Esophagus squamous epithelium (tissue), 5 donors: Measurements from ENCODE around the gene PCED1A. TPM values are rescaled to one million over a fixed set of nuclear protein-coding genes. Genes with fewer than 3 reads are reported as not detected.
"Not testable (repeated sequence)": the region's sequence is repeated elsewhere in the genome, so short reads cannot be mapped to it uniquely, and the experiment has no call there.

Experiments
- DNase-seq: peaks from one replicate; lab custom pipeline; 2025; lab: John Stamatoyannopoulos, UW
- H3K27ac ChIP-seq, 4 donors: fragments of 200-600 bp; sonication (generic); one replicate each; pipeline ENCODE4 v1.5.1; 2016 to 2019; ENCODE audit warnings: mild to moderate bottlenecking in 1 of 4
- H3K27me3 ChIP-seq, 4 donors: fragments of 200-600 bp; sonication (generic); 1 replicate in 3 of 4; 2 replicates in 1 of 4; pipeline versions ENCODE4 v1.5.1 to v1.6.0; 2017 to 2021; ENCODE audit warnings: antibody characterized with exemption in 1 of 4
- H3K36me3 ChIP-seq, 3 donors: fragments of 200-600 bp; sonication (generic); one replicate each; pipeline ENCODE4 v1.5.1; 2016 to 2019
- H3K4me1 ChIP-seq, 3 donors: fragments of 200-600 bp; sonication (generic); one replicate each; pipeline ENCODE4 v1.5.1; 2017 to 2019
- H3K4me3 ChIP-seq, 4 donors: fragments of 200-600 bp; sonication (generic); 1 replicate in 3 of 4; 2 replicates in 1 of 4; pipeline ENCODE4 v1.5.1; 2016 to 2019; ENCODE audit warnings: mild to moderate bottlenecking in 2 of 4, moderate library complexity in 1 of 4
- H3K9me3 ChIP-seq, 3 donors: fragments of 200-600 bp; sonication (generic); one replicate each; pipeline ENCODE4 v1.5.1; 2016 to 2019
- POLR2A ChIP-seq, 4 donors: fragments of 450-650 bp; IDR thresholded peaks; one replicate each; pipeline ENCODE4 v1.6.1; 2017; ENCODE audit warnings: antibody characterized with exemption in 4 of 4, mild to moderate bottlenecking in 4 of 4, moderate library complexity in 3 of 4
- WGBS, 2 donors: methylation state at CpG; one replicate each; pipeline ENCODE4 v1.1.5; 2018; 5-methylcytosine and 5-hydroxymethylcytosine counted together
- intact Hi-C: fragments of 100-400 bp; cut with DNase I; formaldehyde crosslinking; loops from one replicate; pipeline ENCODE4 v1.15.0; 2022
- total RNA-seq, 4 donors: library from RNA; depleted of rRNA; stranded (reverse); fragments of >200 nt; gene quantifications; one replicate each; pipeline ENCODE4 v1.1.0, GENCODE V29; 2016
- TF ChIP-seq, protein P1 (sequence below), 6 experiments: fragments of 450-650 bp in 4 of 6; fragments of 200-600 bp in 2 of 6; sonication (generic) in 2 of 6; IDR thresholded peaks; one replicate each; pipeline ENCODE4 v1.5.1; 2016 to 2019; ENCODE audit warnings: antibody characterized with exemption in 6 of 6, mild to moderate bottlenecking in 4 of 6, moderate library complexity in 4 of 6
- donor health status: DM: yes; HTN: yes; CAD: no.

PCED1A gene
- total RNA-seq, 4 donors from 2014 or later, result 9.0 to 25.6 (median 16.6) TPM

DNA sequence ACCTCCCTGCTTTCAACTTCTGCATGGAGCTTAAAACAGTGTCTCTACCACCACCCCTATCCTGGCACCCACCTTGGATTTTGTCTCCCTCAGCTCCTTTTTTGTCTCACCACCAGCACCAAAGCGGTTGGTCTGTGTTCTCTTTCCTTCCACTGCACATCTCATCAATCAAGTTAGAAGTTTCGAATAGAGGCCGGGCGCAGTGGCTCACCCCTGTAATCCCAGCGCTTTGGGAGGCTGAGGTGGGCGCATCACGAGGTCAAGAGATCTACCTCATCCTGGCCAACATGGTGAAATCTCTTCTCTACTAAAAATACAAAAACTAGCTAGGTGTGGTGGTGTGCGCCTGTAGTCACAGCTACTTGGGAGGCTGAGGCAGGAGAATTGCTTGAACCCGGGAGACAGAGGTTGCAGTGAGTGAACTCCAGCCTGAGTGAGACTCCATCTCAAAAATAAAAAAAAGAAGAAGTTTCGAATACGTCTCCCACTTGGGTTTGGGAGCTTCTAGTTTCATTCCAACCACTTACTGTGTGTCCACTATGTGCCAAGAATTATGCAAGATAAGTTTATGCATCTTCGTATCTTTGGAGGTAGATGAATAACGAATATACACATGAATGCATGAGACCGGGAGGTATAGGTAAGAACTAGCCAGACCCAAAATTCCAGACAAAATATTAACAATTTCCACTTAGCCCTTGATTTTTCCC is 5.9 kb downstream of the PCED1A start:
- no peak for DNase-seq
- 86 to 96% methylated on average over 12 to 14 of the region's 14 CpGs for WGBS, 2 donors
- intact Hi-C loops, result no loop called here

DNA sequence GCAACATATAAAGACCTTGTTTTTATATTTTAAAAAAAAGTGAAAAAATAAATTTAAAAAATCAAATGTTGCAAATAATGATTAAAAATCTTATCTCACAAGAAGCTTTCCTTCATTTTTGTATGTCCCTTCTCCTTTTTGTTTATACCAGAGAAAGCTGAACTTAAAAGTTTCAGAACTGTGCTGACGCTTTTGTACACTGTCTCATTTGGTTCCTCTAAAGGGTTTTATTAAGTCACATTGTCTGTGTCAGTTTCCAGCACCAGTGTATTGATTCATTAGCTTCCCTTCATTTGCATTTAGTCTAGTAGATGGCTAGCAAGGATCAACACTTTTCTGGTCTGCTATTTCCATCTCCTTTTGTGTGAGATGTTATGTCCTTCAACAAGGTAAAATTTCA is 6.7 kb downstream of the PCED1A start:
- 81 to 86% methylated on average over 1 of the region's 1 CpG for WGBS, 2 donors
- Histone ChIP-seq H3K27ac (no peak overlapping the region), H3K4me3 (no peak overlapping the region), H3K9me3 (no peaks in the 10 kb centered on the region), H3K27me3 (no peaks in the 10 kb centered on the region), H3K4me1 (peaks cover 0 to 9% (median 6%) of the 10 kb centered on the region in 3 donors), H3K36me3 (peaks cover 0 to 36% (median 0%) of the 10 kb centered on the region in 3 donors)
- intact Hi-C loops, result no loop called here
- TF ChIP-seq, protein P1, sequence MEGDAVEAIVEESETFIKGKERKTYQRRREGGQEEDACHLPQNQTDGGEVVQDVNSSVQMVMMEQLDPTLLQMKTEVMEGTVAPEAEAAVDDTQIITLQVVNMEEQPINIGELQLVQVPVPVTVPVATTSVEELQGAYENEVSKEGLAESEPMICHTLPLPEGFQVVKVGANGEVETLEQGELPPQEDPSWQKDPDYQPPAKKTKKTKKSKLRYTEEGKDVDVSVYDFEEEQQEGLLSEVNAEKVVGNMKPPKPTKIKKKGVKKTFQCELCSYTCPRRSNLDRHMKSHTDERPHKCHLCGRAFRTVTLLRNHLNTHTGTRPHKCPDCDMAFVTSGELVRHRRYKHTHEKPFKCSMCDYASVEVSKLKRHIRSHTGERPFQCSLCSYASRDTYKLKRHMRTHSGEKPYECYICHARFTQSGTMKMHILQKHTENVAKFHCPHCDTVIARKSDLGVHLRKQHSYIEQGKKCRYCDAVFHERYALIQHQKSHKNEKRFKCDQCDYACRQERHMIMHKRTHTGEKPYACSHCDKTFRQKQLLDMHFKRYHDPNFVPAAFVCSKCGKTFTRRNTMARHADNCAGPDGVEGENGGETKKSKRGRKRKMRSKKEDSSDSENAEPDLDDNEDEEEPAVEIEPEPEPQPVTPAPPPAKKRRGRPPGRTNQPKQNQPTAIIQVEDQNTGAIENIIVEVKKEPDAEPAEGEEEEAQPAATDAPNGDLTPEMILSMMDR (IDR thresholded peaks at IDR 0.05), result no peak
- no peak for TF ChIP-seq POLR2A (IDR thresholded peaks at IDR 0.05)
- no peak for DNase-seq

More for the DNA sequence above, 5.9 kb downstream of the PCED1A start:
- no peak overlapping the region for H3K27ac ChIP-seq
- peaks cover 0 to 15% (median 10%) of the 10 kb centered on the region in 3 donors for H3K4me1 ChIP-seq
- no peak for TF ChIP-seq POLR2A (IDR thresholded peaks at IDR 0.05)
- TF ChIP-seq, protein P1 (IDR thresholded peaks at IDR 0.05), result no peak
- peaks cover 0 to 36% (median 0%) of the 10 kb centered on the region in 3 donors for H3K36me3 ChIP-seq
- no peaks in the 10 kb centered on the region for H3K27me3 ChIP-seq
- no peak overlapping the region for H3K4me3 ChIP-seq
- no peaks in the 10 kb centered on the region for H3K9me3 ChIP-seq

DNA sequence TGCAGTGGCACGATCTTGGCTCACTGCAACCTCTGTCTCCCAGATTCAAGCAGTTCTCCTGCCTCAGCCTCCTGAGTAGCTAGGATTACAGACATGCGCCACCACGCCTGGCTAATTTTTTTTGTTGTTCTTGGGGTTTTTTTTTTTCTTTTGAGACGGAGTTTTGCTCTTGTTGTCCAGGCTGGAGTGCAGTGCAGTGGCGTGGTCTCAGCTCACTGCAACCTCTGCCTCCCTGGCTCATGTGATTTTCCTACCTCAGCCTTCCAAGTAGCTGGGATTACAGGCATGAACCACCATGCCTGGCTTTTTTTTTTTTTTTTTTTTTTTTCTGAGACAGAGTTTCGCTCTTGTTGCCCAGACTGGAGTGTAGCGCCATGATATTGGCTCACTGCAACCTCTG is 9.2 kb downstream of the PCED1A start:
- Histone ChIP-seq H3K27me3 (peaks cover 0 to 20% (median 0%) of the 10 kb centered on the region in 4 donors), H3K36me3 (peaks cover 0 to 13% (median 0%) of the 10 kb centered on the region in 3 donors)
- H3K9me3 ChIP-seq, H3K4me1 ChIP-seq, H3K27ac ChIP-seq, DNase-seq, H3K4me3 ChIP-seq, intact Hi-C loops: not testable (repeated sequence)
- WGBS, 2 donors, result 45 to 54% methylated on average over 5 to 6 of the region's 7 CpGs

DNA sequence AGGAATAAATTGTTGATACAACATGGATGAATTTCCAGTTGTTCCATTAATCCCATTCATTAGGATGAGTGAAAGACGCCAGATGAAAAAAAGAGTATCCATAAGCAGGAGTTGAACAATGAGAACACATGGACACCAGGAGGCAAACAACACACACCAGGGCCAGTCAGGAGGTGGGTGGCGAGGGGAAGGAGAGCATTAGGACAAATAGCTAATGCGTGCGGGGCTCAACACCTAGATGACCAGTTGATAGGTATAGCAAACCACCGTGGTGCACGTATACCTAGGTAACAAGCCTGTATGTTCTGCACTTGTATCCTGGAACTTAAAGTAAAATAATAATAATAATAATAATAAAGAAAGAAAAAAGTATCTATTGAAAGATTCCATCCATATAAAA is 11.1 kb downstream of the PCED1A start:
- H3K27ac ChIP-seq, result no peak overlapping the region
- no peak overlapping the region for H3K4me3 ChIP-seq
- H3K9me3 ChIP-seq, result no peaks in the 10 kb centered on the region
- H3K36me3 ChIP-seq, result no peaks in the 10 kb centered on the region
- WGBS, 2 donors, result 64 to 67% methylated on average over 6 of the region's 6 CpGs
- intact Hi-C loops, result no loop called here
- DNase-seq, result no peak
- H3K4me1 ChIP-seq, result peaks cover 0 to 9% (median 6%) of the 10 kb centered on the region in 3 donors
- H3K27me3 ChIP-seq, result peaks cover 0 to 26% (median 0%) of the 10 kb centered on the region in 4 donors
- no peak for TF ChIP-seq POLR2A (IDR thresholded peaks at IDR 0.05)

DNA sequence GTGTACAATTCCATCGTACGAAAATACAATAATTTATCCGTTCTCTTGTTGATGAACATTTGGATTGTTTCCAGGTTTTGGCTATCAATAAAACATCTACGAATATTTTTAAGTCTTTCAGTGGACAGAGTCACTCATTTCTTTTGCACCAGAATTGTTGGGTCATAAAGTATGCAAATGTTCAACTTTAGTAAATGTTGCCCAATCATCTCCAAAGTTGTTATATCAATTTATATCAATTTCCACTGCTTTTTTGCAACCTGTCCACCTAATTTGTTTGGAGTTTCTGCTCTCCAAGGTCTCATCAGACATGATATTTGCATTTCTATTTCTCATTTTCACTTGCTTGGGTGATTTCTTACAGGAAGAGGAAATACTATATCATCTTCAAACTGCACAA is 13.8 kb downstream of the PCED1A start:
- H3K27ac ChIP-seq, result no peak overlapping the region
- H3K36me3 ChIP-seq, result no peaks in the 10 kb centered on the region
- peaks cover 0 to 33% (median 0%) of the 10 kb centered on the region in 4 donors for H3K27me3 ChIP-seq
- no peak for TF ChIP-seq POLR2A (IDR thresholded peaks at IDR 0.05)
- TF ChIP-seq, protein P1 (IDR thresholded peaks at IDR 0.05), result no peak
- no peak for DNase-seq
- H3K9me3 ChIP-seq, result no peaks in the 10 kb centered on the region
- WGBS, 2 donors, result 80 to 87% methylated on average over 4 of the region's 4 CpGs
- H3K4me3 ChIP-seq, result no peak overlapping the region
- H3K4me1 ChIP-seq, result peaks cover 0 to 4% (median 0%) of the 10 kb centered on the region in 3 donors
- intact Hi-C loops, result no loop called here

DNA sequence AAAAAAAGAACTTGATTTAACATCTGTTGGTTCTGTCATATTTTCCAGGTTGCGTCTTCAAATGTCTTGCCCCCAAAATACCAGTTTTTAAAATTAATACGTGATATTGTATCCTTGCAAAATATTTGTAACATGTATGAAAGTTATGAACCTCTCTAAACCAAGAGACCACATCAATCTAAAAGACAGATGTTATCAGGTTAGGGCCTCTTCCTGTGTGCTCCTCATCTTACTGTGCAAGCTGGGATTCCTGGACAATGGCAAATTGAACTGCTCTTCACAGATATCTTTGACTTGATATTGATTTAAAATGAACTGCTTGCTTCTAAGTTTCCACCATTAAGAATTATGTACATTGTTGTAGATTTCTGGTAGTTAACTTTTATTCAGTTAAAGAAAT is 14.7 kb downstream of the PCED1A start:
- no peak for DNase-seq
- no peak for TF ChIP-seq POLR2A (IDR thresholded peaks at IDR 0.05)
- TF ChIP-seq, protein P1 (IDR thresholded peaks at IDR 0.05), result no peak
- 83 to 88% methylated on average over 2 of the region's 2 CpGs for WGBS, 2 donors

More for the DNA sequence above, 14.7 kb downstream of the PCED1A start:
- H3K4me1 ChIP-seq, result peaks cover 0 to 10% (median 0%) of the 10 kb centered on the region in 3 donors
- no peaks in the 10 kb centered on the region for H3K9me3 ChIP-seq
- no peaks in the 10 kb centered on the region for H3K36me3 ChIP-seq
- H3K27ac ChIP-seq, result no peak overlapping the region
- no peak overlapping the region for H3K4me3 ChIP-seq
- H3K27me3 ChIP-seq, result peaks cover 2 to 42% (median 6%) of the 10 kb centered on the region in 4 donors
- intact Hi-C loops, result no loop called here
